Measurements from ENCODE around the gene THAP7. TPM values are rescaled to one million over a fixed set of nuclear protein-coding genes. Genes with fewer than 3 reads are reported as not detected.

The THAP7 gene
- total and polyA plus RNA-seq, 8 donors, result 14.7 to 26.3 (median 20.0) TPM

DNA sequence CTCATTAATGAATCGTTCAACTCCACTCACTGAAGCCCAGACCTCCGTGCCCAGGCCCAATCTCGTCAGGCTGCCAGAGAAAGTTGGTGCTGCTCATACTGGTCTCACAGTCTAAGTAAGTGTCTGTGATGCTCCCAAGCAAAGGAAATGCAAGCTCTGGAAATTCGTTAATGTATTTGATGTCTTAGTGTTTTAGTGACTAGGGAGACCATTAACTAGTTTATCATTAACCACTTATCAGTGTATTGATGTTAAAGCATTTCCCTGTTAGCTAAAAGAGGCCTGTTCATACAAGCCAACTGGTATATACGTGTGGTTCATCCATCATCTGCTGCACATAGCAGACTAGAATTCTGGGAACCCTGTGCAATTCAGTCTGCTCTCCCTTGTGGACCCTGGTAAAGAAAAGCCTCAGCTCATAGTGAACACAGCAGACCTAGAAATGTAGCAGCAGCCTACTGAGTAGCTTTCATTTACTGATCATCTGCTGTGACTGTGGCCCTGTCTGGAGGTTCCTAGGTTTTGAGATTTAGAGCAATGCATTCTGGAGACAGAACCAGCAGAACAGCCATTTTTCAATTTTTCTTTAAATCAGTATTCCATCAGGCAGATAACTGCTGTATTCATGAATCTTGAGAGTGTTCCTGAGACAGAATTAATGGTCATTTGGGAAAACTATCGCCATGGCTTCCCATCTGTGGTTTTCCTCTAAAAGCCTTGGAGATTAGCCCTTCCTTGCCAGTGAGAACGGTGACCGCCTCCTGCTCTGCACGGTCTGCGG lies 50.6 kb downstream of the THAP7 start:
- H3K27ac ChIP-seq, result no peak overlapping the region
- no peak for DNase-seq
- peaks cover 0 to 1% of the 10 kb centered on the region in 2 donors for H3K27me3 ChIP-seq
- peak; percentile 20 for ATAC-seq
- peaks cover 6 to 11% of the 10 kb centered on the region in 2 donors for H3K4me1 ChIP-seq
- TF ChIP-seq, protein P1, sequence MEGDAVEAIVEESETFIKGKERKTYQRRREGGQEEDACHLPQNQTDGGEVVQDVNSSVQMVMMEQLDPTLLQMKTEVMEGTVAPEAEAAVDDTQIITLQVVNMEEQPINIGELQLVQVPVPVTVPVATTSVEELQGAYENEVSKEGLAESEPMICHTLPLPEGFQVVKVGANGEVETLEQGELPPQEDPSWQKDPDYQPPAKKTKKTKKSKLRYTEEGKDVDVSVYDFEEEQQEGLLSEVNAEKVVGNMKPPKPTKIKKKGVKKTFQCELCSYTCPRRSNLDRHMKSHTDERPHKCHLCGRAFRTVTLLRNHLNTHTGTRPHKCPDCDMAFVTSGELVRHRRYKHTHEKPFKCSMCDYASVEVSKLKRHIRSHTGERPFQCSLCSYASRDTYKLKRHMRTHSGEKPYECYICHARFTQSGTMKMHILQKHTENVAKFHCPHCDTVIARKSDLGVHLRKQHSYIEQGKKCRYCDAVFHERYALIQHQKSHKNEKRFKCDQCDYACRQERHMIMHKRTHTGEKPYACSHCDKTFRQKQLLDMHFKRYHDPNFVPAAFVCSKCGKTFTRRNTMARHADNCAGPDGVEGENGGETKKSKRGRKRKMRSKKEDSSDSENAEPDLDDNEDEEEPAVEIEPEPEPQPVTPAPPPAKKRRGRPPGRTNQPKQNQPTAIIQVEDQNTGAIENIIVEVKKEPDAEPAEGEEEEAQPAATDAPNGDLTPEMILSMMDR (IDR thresholded peaks at IDR 0.05), result no peak
- H3K4me3 ChIP-seq, result no peak overlapping the region
- H3K9me3 ChIP-seq, result no peaks in the 10 kb centered on the region
- intact Hi-C loops (cut with DNase I), result no loop called here
- H3K36me3 ChIP-seq, result peaks cover 0 to 51% of the 10 kb centered on the region in 2 donors

GRCh38 chr22:20949698-20950183 lies 52.2 kb downstream of the THAP7 start:
- Histone ChIP-seq H3K27me3 (no peaks in the 10 kb centered on the region), H3K4me3 (no peak overlapping the region), H3K4me1 (peaks cover 14 to 22% of the 10 kb centered on the region in 2 donors), H3K9me3 (no peaks in the 10 kb centered on the region), H3K36me3 (peaks cover 0 to 51% of the 10 kb centered on the region in 2 donors), H3K27ac (no peak overlapping the region)
- no peak for ATAC-seq
- no peak for DNase-seq
- intact Hi-C loops (cut with DNase I), result no loop called here
- TF ChIP-seq, protein P1 (IDR thresholded peaks at IDR 0.05), result no peak

Small RNAs within 50 kb of the gene (microRNA-seq; reads per million reads assigned to microRNA genes)
- gene MIR649, result 0 reads per million in 2 donors

Other genes starting within 250 kb of the THAP7 start
- 1 to 10 TPM in 1 of 2 donors, under 1 TPM in 1; 0.50 to 3.5 TPM for gene SERPIND1, start 228.0 kb downstream of the THAP7 start, total RNA-seq
- gene SERPIND1, start 228.0 kb downstream of the THAP7 start, polyA plus RNA-seq (ENCODE audit: insufficient read length in 6 of 6), result under 1 TPM in 5 of 6 donors, not detected in 1; 0.13 to 0.49 (median 0.37) TPM
- gene PI4KA, start 143.3 kb downstream of the THAP7 start, total RNA-seq, result 100 to 1,000 TPM in 1 of 2 donors, 10 to 100 TPM in 1; 86.7 to 108 TPM
- gene PI4KA, start 143.3 kb downstream of the THAP7 start, polyA plus RNA-seq (ENCODE audit: insufficient read length in 6 of 6), result 10 to 100 TPM; 60.5 to 80.7 (median 68.9) TPM
- 10 to 100 TPM; 26.7 to 28.7 TPM for gene SNAP29, start 143.1 kb downstream of the THAP7 start, total RNA-seq
- gene SNAP29, start 143.1 kb downstream of the THAP7 start, polyA plus RNA-seq (ENCODE audit: insufficient read length in 6 of 6), result 10 to 100 TPM; 25.4 to 33.2 (median 30.4) TPM
- gene CRKL, start 84.7 kb downstream of the THAP7 start, total RNA-seq, result 10 to 100 TPM; 56.7 to 59.4 TPM
- 10 to 100 TPM; 56.9 to 67.4 (median 65.8) TPM for gene CRKL, start 84.7 kb downstream of the THAP7 start, polyA plus RNA-seq (ENCODE audit: insufficient read length in 6 of 6)
- gene AIFM3, start 34.9 kb downstream of the THAP7 start, total RNA-seq, result 1 to 10 TPM; 6.0 to 6.5 TPM
- 1 to 10 TPM in 3 of 6 donors, under 1 TPM in 3; 0.49 to 1.4 (median 0.83) TPM for gene AIFM3, start 34.9 kb downstream of the THAP7 start, polyA plus RNA-seq (ENCODE audit: insufficient read length in 6 of 6)
- gene LZTR1, start 19.8 kb downstream of the THAP7 start, total RNA-seq, result 10 to 100 TPM; 60.0 to 71.9 TPM
- gene LZTR1, start 19.8 kb downstream of the THAP7 start, polyA plus RNA-seq (ENCODE audit: insufficient read length in 6 of 6), result 10 to 100 TPM; 43.0 to 64.9 (median 56.2) TPM
- 1 to 10 TPM in 1 of 2 donors, under 1 TPM in 1; 0.20 to 1.7 TPM for gene P2RX6, start 13.0 kb upstream of the THAP7 start, total RNA-seq
- 1 to 10 TPM; 1.1 to 2.4 (median 2.1) TPM for gene P2RX6, start 13.0 kb upstream of the THAP7 start, polyA plus RNA-seq (ENCODE audit: insufficient read length in 6 of 6)
- 1 to 10 TPM in 1 of 2 donors, under 1 TPM in 1; 0.31 to 3.0 TPM for gene SLC7A4, start 30.4 kb upstream of the THAP7 start, total RNA-seq
- gene SLC7A4, start 30.4 kb upstream of the THAP7 start, polyA plus RNA-seq (ENCODE audit: insufficient read length in 6 of 6), result under 1 TPM; 0.14 to 0.41 (median 0.40) TPM
- under 1 TPM in 1 of 2 donors, not detected in 1; 0.94 TPM for gene LRRC74B, start 43.8 kb upstream of the THAP7 start, total RNA-seq
- 1 to 10 TPM in 4 of 6 donors, under 1 TPM in 2; 0.31 to 2.2 (median 1.5) TPM for gene LRRC74B, start 43.8 kb upstream of the THAP7 start, polyA plus RNA-seq (ENCODE audit: insufficient read length in 6 of 6)